Measurements from ENCODE around the gene FRMD6. TPM values are rescaled to one million over a fixed set of nuclear protein-coding genes. Genes with fewer than 3 reads are reported as not detected.

The FRMD6 gene
- total RNA-seq, 2 donors from 2014 or later = 2.7 to 9.5 TPM

GRCh38 chr14:51677266-51677665, 25.6 kb downstream of the FRMD6 start:
- no peaks in the 10 kb centered on the region for H3K9me3 ChIP-seq
- no peak for TF ChIP-seq CTCF (IDR thresholded peaks at IDR 0.05)
- H3K27ac ChIP-seq = no peak overlapping the region
- H3K9ac ChIP-seq (ENCODE audit: low read depth in 2 of 2, low read length in 2 of 2) = no peak overlapping the region
- no peaks in the 10 kb centered on the region for H3K27me3 ChIP-seq
- H3K4me1 ChIP-seq = no peaks in the 10 kb centered on the region
- no peaks in the 10 kb centered on the region for H3K36me3 ChIP-seq
- DNase-seq = no peak
- no peak overlapping the region for H3K4me3 ChIP-seq
- intact Hi-C loops (cut with DNase I) = no loop called here

GRCh38 chr14:51677738-51678137, 26.0 kb downstream of the FRMD6 start:
- no peak for DNase-seq
- H3K9me3 ChIP-seq = no peaks in the 10 kb centered on the region

DNA sequence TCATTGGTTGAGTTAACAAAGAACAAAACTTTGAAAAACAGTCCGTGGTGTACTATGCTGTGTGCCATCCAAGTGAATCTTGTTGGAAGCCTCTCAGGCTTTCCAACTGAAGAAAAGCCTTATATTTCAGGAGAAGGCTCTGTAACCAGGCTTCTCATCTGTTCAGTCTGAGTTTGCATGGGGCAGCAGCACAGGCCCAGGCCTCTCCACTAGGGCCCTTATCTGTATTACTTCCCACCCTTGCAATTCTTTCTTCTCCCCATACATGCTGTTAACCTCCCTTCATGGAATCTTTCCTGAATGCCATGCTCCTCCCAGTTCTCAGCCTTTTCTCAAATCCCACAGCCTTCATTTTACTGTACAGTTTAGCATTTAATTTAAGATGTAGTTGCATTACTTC, 28.3 kb downstream of the FRMD6 start:
- TF ChIP-seq CTCF (IDR thresholded peaks at IDR 0.05) = no peak
- intact Hi-C loops (cut with DNase I) = no loop called here
- Histone ChIP-seq H3K27ac (no peak overlapping the region), H3K27me3 (no peaks in the 10 kb centered on the region), H3K9ac (ENCODE audit: low read depth in 2 of 2, low read length in 2 of 2) (no peak overlapping the region), H3K9me3 (no peaks in the 10 kb centered on the region), H3K4me3 (no peak overlapping the region), H3K4me1 (no peaks in the 10 kb centered on the region), H3K36me3 (no peaks in the 10 kb centered on the region)
- no peak for DNase-seq

More at GRCh38 chr14:51677738-51678137, 26.0 kb downstream of the FRMD6 start:
- intact Hi-C loops (cut with DNase I) = no loop called here
- Histone ChIP-seq H3K4me1 (no peaks in the 10 kb centered on the region), H3K27ac (no peak overlapping the region), H3K9ac (ENCODE audit: low read depth in 2 of 2, low read length in 2 of 2) (no peak overlapping the region), H3K27me3 (no peaks in the 10 kb centered on the region), H3K36me3 (no peaks in the 10 kb centered on the region), H3K4me3 (no peak overlapping the region)
- TF ChIP-seq CTCF (IDR thresholded peaks at IDR 0.05) = no peak

GRCh38 chr14:51681411-51681810, 29.7 kb downstream of the FRMD6 start:
- no peak overlapping the region for H3K9ac ChIP-seq (ENCODE audit: low read depth in 2 of 2, low read length in 2 of 2)
- H3K4me3 ChIP-seq = no peak overlapping the region
- no peaks in the 10 kb centered on the region for H3K9me3 ChIP-seq
- no peaks in the 10 kb centered on the region for H3K27me3 ChIP-seq
- no peak overlapping the region for H3K27ac ChIP-seq
- no peak for TF ChIP-seq CTCF (IDR thresholded peaks at IDR 0.05)
- DNase-seq = no peak
- no peaks in the 10 kb centered on the region for H3K36me3 ChIP-seq
- no peaks in the 10 kb centered on the region for H3K4me1 ChIP-seq
- intact Hi-C loops (cut with DNase I) = no loop called here

GRCh38 chr14:51682411-51682810, 30.7 kb downstream of the FRMD6 start:
- DNase-seq = no peak
- no peaks in the 10 kb centered on the region for H3K27me3 ChIP-seq
- H3K4me3 ChIP-seq = no peak overlapping the region
- intact Hi-C loops (cut with DNase I) = no loop called here
- no peaks in the 10 kb centered on the region for H3K9me3 ChIP-seq
- no peaks in the 10 kb centered on the region for H3K36me3 ChIP-seq
- no peak overlapping the region for H3K9ac ChIP-seq (ENCODE audit: low read depth in 2 of 2, low read length in 2 of 2)
- no peak overlapping the region for H3K27ac ChIP-seq
- TF ChIP-seq CTCF (IDR thresholded peaks at IDR 0.05) = no peak
- no peaks in the 10 kb centered on the region for H3K4me1 ChIP-seq

- no peaks in the 10 kb centered on the region for H3K36me3 ChIP-seq
- H3K27me3 ChIP-seq = no peaks in the 10 kb centered on the region
- DNase-seq = no peak
- H3K4me1 ChIP-seq = no peaks in the 10 kb centered on the region
- H3K9me3 ChIP-seq = no peaks in the 10 kb centered on the region
- intact Hi-C loops (cut with DNase I) = no loop called here
- no peak for TF ChIP-seq CTCF (IDR thresholded peaks at IDR 0.05)
- no peak overlapping the region for H3K9ac ChIP-seq (ENCODE audit: low read depth in 2 of 2, low read length in 2 of 2)
- H3K27ac ChIP-seq = no peak overlapping the region
- H3K4me3 ChIP-seq = no peak overlapping the region
These were observed 33.0 kb downstream of the FRMD6 start for GRCh38 chr14:51684760-51685159.
